GM21723 (cell line): ENCODE results near the gene AGAP1.

Source experiments
- ATAC-seq: cut with Tn5 transposase; IDR thresholded peaks from one replicate; pipeline ENCODE4 v1.9.1; 2021; ENCODE audit warnings: mild to moderate bottlenecking, moderate library complexity; ENCODE audit not compliant: unreplicated experiment

The AGAP1 gene

GRCh38 chr2:235725841-235726240 lies 232.0 kb downstream of the AGAP1 start:
- no peak for ATAC-seq

- ATAC-seq = no peak
Observed at GRCh38 chr2:235726554-235726953, 232.7 kb downstream of the AGAP1 start.

- ATAC-seq = no peak
Observed at GRCh38 chr2:235727174-235727573, 233.3 kb downstream of the AGAP1 start.

DNA sequence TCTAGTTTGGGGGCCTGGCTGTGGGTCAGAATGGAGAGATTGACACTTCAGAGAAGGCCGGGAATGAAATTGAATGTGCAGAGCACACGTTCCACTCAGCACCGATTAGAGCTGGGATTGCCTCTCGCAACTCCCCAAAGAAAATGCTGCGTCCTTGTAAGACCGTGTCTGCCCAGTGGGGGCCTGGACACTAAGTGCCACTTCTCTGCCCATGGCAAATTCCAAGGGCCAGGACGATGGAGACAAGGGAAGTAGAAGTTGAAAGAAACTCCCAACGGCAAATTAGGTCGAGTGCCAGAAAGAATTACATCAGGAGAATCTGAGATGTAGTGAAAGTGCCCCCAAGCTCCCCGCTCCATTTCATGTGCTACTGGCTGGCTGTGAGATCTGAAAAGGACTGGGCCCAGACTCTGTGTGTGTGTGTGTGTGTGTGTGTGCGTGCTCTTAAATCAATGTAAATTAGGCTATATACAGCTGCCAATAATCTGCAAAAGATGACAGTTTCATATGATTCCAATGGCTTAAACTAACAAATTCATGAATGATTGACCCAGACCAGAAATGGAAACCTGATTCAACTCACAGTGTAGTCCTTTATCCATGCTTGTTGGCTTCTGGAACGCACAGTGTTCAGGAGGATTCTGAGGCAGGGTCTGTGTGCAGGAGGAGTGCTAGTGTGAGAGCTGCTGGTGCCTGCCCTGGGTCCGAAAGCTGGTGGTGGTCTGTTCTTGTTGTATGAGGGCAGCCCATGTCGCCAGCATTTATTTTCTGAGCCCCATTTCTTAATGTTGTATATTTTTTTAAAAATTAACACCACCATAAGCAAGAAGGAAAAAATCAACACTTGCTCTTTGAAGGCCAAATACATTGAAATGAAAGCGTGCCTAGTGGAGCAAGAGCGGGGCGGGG lies 234.3 kb downstream of the AGAP1 start:
- ATAC-seq = no peak

DNA sequence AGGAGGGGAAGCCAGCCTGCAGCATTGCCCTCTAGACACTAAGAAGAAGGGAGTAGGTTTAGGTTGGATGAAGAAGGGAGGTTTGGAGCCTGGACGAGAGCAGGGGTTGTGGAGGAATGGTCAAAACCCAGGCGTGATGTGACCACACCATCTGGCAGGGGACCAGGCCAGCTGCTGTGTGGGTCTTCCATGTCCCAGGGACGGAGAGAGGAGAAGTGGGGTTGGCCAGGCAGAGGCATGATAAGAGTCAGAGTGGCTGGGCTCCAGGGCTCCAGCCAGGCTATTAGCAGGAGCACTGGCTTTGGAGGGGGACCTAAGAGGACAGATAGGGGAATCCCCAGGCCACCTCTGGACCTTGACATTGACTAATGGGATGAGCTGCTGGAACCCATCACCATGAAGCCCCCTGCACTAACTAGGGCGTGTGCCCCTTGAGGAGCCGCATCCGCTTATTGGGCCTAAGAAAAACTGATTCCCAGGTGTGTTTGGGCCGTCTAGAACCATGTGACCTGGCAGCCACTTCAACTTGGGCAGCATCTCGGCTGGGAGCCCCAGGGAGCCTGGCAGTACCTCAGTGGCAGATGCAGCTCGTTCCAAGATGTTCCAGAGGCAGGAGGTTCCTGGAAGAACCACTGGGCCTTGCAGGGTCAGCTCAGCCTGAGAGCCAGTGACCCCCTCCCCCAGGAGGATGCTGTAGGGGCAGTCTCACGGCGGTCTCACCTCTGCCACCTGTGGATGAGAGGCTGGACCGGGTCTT lies 235.1 kb downstream of the AGAP1 start:
- no peak for ATAC-seq

DNA sequence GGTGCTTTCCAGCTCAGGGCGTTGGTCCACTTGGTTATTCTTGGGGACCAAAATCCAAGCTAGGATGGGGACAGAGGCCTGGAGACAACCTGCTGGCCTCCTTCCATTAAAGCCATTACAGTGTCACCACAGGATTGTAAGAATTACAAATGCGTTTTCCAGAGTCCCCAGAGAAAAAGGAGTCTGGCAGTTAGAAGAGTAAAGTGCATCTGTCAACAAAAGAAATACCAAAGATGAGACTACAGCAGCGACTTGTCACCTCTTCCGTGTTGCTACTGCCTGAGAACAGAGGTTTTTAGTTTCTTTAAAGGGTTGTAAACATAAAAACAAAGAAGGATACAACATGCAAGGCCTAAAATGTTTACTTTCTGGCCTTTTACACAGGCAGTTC lies 235.7 kb downstream of the AGAP1 start:
- no peak for ATAC-seq

DNA sequence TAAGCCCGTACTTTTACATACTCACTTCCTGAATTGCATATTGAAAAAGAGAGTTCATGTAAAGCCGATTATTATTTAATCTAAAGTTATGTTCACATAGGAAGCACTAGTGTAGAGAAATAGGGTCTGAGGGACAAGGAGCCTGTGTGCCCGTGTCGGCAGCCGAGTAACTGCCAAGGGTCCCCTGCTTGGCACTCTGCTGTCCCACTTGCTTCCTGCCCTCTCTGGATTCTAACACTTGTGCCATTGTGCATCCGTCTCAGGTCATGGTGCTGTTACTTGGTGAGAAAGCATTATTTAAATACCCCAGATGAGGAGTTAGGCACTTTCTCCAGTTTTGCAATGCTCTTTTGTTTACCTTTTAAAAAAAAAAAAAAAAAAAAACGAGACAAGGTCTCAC lies 236.3 kb downstream of the AGAP1 start:
- no peak for ATAC-seq

DNA sequence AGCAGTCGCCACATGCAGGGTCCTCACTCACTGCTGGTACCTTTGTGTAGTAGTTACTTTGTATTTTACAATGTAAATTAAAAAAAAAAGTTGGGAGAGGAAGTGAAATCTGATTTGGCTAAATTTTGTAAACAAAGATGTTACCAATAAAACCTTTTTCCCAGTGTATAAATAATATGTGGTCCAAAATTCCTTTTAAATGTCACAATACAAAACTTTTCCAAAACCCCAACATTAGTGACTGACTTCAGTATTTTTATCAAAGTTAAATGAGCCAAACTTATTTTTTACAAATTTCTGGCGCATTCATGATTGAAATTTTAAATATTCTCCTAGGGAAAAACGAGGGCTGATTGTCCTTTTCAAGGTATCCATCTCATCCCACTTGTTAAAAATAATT lies 239.9 kb downstream of the AGAP1 start:
- ATAC-seq = no peak

DNA sequence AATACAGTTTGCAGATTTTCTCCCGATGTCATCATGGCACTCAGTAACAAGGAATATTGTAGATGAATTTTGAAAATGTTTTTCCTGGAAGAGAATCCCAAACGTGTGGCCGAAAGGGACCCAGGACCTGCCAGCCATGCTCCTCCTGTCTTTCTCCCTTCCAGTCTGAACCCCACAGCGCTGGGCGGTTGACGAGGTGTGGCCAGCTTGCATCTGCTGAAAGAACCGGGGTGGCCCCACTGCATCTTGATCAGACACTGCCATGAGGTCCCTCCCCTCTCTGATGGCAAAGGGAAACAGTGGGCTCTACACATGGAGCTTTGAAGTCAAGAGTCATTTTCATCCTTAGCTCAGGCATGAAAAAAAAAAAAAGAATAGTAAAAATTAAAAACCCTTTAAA lies 240.3 kb downstream of the AGAP1 start:
- no peak for ATAC-seq

DNA sequence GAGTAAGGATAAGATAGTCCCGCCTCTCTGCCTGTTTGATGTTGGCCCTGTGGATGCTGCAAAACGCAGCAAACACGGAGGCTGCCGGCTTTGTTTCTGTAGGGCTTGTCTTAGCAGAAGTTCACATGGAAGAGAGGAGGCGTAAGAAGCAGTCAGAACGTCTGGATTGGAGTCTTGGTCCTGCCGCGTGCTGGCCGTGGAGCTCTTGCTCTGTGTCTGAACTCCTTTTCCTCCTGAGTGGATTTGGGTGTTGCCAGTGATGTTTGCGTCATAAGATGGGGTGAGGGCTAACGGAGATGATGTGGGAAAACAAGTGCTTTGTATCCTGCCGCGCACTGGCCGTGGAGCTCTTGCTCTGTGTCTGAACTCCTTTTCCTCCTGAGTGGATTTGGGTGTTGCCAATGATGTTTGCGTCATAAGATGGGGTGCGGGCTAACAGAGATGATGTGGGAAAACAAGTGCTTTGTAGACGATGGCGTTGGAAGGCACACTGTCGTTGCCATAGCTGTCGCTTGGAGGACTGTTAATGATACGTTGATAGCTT lies 240.9 kb downstream of the AGAP1 start:
- no peak for ATAC-seq

- no peak for ATAC-seq
Observed at GRCh38 chr2:235737396-235737795, 243.6 kb downstream of the AGAP1 start.

GRCh38 chr2:235737840-235738239 lies 244.0 kb downstream of the AGAP1 start:
- no peak for ATAC-seq

DNA sequence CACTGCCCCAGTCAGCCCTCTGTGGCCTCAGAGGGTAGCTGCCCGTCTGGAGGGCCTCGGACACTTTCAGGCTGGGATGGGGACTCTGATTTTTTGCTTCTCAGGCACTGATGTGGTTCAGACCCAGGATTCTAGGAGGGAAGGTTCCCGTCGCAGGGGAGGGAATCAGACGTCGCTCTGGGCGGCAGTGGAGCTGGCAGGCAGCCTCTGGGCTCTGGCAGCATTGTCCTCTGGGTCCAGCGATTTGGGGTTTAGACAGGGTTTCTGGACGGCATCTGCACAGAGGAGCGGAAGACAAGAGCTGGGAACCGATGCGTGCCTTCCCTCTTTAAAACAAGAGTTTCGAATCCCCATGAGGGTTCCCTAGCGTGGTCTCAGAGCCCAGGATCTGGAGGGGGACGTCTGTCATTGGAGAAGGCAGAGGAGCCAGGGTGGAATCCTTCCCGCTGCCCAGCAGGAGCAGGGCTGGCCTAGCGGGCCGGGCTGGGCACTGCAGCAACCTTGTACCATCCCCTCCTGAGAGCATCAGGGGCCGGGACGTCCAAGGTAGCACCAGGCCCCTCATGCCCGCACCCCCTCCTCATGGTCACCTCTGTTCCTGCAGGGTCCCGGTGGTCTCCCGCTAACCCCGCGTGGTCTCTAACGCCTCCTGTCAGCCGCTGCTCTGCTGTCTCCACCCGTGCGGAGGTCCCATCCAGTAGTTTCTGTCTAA lies 246.0 kb downstream of the AGAP1 start:
- ATAC-seq = no peak

DNA sequence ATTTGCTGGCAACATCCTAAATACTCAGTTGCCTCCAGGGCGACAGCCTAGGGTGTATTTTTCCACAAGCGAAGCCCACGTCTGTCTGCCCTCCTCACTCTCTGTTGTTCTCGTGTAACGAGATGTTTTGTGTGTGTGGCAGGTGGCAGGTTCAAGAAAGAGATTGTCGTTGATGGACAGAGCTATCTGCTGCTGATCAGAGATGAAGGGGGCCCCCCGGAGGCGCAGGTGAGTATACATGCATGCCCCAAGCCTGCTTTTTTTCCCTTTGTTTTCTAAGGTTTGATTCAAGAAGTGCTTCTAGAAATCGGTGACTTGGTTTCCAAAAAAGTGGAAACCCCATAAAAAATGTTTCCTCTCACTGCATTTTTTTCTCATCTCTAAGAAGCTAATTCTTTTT lies 247.0 kb downstream of the AGAP1 start:
- ATAC-seq = no peak

DNA sequence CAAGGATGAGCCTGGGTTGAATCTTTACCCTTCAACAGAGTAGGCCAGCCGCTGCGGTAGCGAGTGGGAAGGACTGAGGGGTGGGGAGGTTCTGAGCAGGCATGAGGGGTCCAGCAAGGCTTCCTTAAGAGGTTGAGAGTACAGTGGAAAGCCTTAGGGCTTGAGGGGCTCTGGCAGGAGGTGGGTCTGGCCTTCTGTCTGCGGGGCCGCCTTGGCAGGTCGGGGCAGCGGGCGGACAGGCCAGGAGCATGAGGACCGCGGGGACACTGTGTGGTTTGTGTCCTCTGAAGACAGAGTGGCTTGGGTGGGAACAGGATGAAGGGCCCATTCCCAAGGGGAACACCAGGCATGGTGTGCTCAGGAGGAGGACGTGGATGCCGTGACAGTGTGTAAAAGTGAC lies 250.3 kb downstream of the AGAP1 start:
- no peak for ATAC-seq

GRCh38 chr2:235745597-235745996 lies 251.8 kb downstream of the AGAP1 start:
- ATAC-seq = no peak

- peak; percentile 57 for ATAC-seq
Observed at GRCh38 chr2:235746257-235746934, 252.6 kb downstream of the AGAP1 start.

DNA sequence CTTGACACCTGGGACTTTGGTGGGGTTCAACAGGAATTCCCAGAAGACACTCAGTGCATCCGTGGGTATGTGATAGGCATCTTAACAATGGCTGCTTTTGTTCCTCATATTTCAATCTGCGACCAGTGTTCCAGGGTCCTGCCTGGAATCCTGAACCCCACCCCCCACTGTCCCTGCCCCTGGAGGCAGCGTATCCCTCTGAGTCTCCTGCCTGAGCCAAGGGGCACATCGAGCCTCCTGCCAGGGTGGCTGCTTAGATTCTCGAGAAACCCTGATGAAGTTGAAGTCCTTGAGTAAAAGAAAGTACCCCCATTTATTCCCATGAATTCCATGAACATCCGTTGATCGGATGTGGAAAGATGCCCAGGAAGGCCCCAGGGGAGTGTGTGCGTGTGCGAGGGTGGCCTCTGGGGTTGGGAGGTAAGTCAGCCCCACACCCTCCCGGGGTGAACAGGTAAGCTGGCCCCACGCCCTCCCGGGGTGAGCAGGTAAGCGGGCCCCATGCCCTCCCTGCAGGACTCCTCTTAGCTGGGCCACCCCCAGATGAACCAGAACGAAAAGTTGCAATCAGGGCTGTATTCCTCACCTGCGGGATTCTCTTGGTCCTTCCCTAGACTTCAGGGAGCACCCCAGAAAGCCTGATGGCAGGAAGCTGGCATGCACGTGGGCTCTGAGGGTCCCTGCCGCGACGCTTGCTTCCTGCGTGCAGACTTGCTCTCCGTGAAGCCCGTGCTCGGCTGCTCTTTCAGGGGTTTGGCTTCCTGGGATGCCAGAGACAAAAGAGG lies 253.3 kb downstream of the AGAP1 start:
- no peak for ATAC-seq

- no peak for ATAC-seq
Observed at GRCh38 chr2:235747786-235748091, 253.9 kb downstream of the AGAP1 start.

DNA sequence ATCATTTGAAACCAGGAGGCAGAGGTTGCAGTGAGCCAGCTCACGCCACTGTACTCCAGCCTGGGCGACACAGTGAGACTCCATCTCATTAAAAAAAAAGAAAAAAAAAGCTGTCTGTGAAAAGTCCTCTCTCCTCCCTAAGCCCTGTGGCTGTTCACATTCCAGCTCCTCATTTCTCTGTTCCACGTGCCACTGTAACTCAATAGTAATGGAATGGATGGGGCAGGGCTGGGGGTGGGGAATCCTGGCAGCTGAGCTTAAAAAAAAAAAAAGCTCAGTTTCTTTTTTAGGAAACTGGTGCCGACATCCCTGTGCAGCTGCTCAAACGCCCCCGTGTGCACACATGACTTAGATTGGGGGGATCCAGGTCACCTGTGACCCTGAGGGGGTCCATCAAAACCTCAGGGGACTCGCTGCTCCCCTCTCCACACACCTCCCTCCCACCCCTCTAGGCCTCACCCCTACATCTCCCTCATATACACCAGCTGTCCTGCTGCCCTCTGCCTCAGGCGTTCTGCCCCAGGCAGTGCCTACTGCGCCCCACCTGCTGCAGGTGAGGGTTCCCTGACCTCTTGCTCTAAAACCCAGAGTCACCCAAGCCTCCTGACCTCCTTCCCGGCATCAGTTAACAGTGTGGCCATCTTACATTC lies 255.4 kb downstream of the AGAP1 start:
- no peak for ATAC-seq
